Prostate gland (tissue), 2 donors: ENCODE data around the gene ZHX3.

Experiments
- POLR2A ChIP-seq: fragments of 450-650 bp; IDR thresholded peaks from one replicate; pipeline ENCODE4 v1.6.1; 2016; ENCODE audit warnings: antibody characterized with exemption, mild to moderate bottlenecking
- POLR2AphosphoS5 ChIP-seq: sonication (generic); formaldehyde crosslinking; IDR thresholded peaks from one replicate; pipeline ENCODE4 v1.6.1; 2017; ENCODE audit warnings: antibody characterized with exemption
- TF ChIP-seq, protein P1 (sequence below), 4 experiments: fragments of 200-600 bp in 2 of 4; fragments of 450-650 bp in 2 of 4; sonication (generic) in 2 of 4; IDR thresholded peaks; 1 replicate in 3 of 4; 2 replicates in 1 of 4; pipeline ENCODE4 v1.5.1; 2016 to 2019; ENCODE audit warnings: antibody characterized with exemption in 4 of 4, mild to moderate bottlenecking in 2 of 4, moderate library complexity in 2 of 4

DNA sequence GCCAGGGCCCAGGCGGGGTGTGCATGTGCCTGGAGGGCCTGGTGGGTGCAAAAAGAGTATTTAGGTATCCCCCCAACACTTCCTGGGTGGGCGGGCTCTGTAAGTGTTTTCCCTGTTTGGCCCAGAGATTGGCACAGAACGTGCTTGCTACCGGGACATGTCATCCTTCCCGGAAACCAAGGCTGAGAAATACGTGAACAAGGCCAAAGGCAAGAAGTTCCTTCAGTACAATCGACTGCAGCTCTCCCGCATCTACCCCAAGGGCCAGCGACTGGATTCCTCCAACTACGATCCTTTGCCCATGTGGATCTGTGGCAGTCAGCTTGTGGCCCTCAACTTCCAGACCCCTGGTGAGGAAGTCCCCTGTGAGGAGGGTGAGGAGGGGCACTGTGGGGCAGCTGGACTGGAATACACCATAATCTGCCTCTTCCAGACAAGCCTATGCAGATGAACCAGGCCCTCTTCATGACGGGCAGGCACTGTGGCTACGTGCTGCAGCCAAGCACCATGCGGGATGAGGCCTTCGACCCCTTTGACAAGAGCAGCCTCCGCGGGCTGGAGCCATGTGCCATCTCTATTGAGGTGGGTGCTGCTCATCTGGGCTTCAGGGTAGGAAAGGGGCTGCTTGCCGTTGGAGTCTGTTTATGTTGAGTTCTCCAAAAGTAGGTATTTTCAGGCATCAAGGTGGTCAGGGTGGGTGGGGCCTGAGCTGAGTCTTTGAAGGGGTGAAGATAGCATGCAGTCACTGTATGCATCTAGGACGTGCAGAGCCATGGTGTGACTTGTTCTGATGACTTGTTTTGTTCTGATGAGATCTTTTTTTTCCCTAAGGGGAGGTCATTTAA lies 145.0 kb downstream of the ZHX3 start:
- TF ChIP-seq, protein P1, sequence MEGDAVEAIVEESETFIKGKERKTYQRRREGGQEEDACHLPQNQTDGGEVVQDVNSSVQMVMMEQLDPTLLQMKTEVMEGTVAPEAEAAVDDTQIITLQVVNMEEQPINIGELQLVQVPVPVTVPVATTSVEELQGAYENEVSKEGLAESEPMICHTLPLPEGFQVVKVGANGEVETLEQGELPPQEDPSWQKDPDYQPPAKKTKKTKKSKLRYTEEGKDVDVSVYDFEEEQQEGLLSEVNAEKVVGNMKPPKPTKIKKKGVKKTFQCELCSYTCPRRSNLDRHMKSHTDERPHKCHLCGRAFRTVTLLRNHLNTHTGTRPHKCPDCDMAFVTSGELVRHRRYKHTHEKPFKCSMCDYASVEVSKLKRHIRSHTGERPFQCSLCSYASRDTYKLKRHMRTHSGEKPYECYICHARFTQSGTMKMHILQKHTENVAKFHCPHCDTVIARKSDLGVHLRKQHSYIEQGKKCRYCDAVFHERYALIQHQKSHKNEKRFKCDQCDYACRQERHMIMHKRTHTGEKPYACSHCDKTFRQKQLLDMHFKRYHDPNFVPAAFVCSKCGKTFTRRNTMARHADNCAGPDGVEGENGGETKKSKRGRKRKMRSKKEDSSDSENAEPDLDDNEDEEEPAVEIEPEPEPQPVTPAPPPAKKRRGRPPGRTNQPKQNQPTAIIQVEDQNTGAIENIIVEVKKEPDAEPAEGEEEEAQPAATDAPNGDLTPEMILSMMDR (IDR thresholded peaks at IDR 0.05): no peak
- TF ChIP-seq POLR2AphosphoS5: no peak
- no peak for TF ChIP-seq POLR2A
